ENCODE results near the gene KLF11.
"Not testable (repeated sequence)": the region's sequence is repeated elsewhere in the genome, so short reads cannot be mapped to it uniquely, and the experiment has no call there.

The KLF11 gene

DNA sequence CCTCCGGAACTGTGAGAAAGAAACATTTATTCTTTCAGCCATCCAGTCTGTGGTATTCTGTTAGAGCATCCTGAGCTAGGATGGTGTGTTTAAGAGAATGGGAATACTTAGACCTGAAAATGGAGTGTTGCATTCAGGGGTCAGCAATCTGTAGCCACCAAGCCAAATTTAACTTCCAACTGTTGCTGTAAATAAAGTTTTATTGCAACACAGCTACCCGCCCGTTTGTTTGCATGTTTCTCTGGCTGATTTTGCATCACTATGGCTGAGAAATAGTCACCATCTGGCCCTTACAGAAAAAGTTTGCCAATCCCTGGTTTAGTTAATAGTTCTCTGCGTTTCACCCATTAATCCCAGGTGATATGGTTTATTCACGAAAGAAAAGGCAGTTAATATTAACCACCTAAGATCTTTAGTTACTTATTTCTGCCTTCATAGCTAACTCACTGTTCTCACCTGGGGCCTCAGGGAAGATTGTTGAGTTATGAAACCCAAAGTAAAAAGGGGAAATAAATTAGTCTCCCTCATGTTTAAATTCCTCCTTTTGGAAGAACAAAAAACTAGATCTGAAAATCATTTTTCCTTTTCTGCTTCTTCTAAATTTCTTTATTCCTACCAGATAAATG is 46.3 kb downstream of the KLF11 start:
- H3K23ac ChIP-seq (ENCODE audit: low read length), result no peak overlapping the region
- H2BK120ac ChIP-seq (ENCODE audit: insufficient read depth, low read length, poor library complexity), result no peak overlapping the region
- no peak overlapping the region for H3K18ac ChIP-seq (ENCODE audit: low read length)
- H3K4ac ChIP-seq (ENCODE audit: low read depth, low read length), result no peak overlapping the region
- H4K12ac ChIP-seq (ENCODE audit: low read depth, low read length), result no peak overlapping the region
- no peak overlapping the region for H2AFZ ChIP-seq (ENCODE audit: insufficient read depth, low read length, poor library complexity)
- H2BK5ac ChIP-seq (ENCODE audit: low read depth, low read length, poor library complexity), result no peak overlapping the region
- H3K9ac ChIP-seq (ENCODE audit: low read length), result no peak overlapping the region
- H2AK5ac ChIP-seq (ENCODE audit: low read length), result no peak overlapping the region
- H4K8ac ChIP-seq (ENCODE audit: low read depth, low read length), result no peak overlapping the region
- no peak for DNase-seq
- H2BK12ac ChIP-seq (ENCODE audit: low read length), result no peak overlapping the region
- no peak overlapping the region for H3K4me2 ChIP-seq (ENCODE audit: low read length)
- H4K91ac ChIP-seq (ENCODE audit: low read depth, low read length), result no peak overlapping the region
- no peak overlapping the region for H3K27ac ChIP-seq (ENCODE audit: low read depth, low read length)
- no peaks in the 10 kb centered on the region for H3K27me3 ChIP-seq (ENCODE audit: insufficient read depth, low read length)
- H3K36me3 ChIP-seq (ENCODE audit: control insufficient read depth in 1 of 2, insufficient read depth in 2 of 2, low read length in 2 of 2), result no peaks in the 10 kb centered on the region
- H3K9me3 ChIP-seq (ENCODE audit: insufficient read depth, low read depth, low read length), result peaks cover 2% of the 10 kb centered on the region
- H3K4me3 ChIP-seq (ENCODE audit: low read depth, low read length), result no peak overlapping the region
- no CpG with 5 or more reads among the region's 5 CpGs for WGBS (ENCODE audit: extremely low coverage, insufficient coverage, insufficient read length)
- H3K14ac ChIP-seq (ENCODE audit: low read length), result no peak overlapping the region
- H3K79me1 ChIP-seq (ENCODE audit: low read length), result no peaks in the 10 kb centered on the region
- no peaks in the 10 kb centered on the region for H3K79me2 ChIP-seq (ENCODE audit: control insufficient read depth, insufficient read depth, low read length, poor library complexity)
- H3K4me1 ChIP-seq (ENCODE audit: control insufficient read depth in 1 of 2, insufficient read depth in 2 of 2, low read length in 2 of 2), result no peaks in the 10 kb centered on the region

DNA sequence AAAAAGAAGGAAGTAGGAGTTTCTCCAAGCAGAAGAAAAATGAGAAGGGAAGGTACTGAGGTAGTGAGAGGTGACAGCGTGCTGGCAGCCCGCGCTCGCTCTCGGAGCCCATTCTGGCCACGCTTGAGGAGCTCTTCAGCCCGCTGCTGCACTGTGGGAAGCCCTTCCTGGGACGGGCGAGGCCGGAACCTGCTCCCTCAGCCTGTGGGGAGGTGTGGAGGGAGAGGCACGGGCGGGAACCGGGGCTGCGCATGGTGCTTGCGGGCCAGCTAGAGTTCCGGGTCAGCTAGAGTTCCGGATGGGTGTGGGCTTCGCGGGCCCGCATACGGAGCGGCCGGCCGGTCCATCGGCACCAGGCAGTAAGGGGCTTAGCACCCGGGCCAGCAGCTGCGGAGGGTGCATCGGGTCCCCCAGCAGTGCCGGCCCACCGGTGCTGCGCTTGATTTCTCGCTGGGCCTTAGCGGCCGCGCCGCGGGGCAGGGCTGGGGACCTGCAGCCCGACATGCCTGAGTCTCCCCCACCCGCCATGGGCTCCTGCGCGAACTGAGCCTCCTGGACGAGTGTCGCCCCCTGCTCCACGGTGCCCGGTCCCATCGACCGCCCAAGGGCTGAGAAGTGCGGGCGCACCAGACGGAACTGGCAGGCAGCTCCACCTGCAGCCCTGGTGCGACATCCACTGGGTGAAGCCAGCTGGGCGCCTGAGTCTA is 48.0 kb downstream of the KLF11 start:
- DNase-seq, result no peak
- no peak overlapping the region for H4K12ac ChIP-seq (ENCODE audit: low read depth, low read length)
- no peaks in the 10 kb centered on the region for H3K27me3 ChIP-seq (ENCODE audit: insufficient read depth, low read length)
- H2BK12ac ChIP-seq (ENCODE audit: low read length), result no peak overlapping the region
- H3K18ac ChIP-seq (ENCODE audit: low read length), result no peak overlapping the region
- H3K79me1 ChIP-seq (ENCODE audit: low read length), result no peaks in the 10 kb centered on the region
- no peak overlapping the region for H2BK5ac ChIP-seq (ENCODE audit: low read depth, low read length, poor library complexity)
- no peak overlapping the region for H4K91ac ChIP-seq (ENCODE audit: low read depth, low read length)
- no peak overlapping the region for H3K27ac ChIP-seq (ENCODE audit: low read depth, low read length)
- H4K8ac ChIP-seq (ENCODE audit: low read depth, low read length), result no peak overlapping the region
- no peak overlapping the region for H2BK120ac ChIP-seq (ENCODE audit: insufficient read depth, low read length, poor library complexity)
- H3K4me3 ChIP-seq (ENCODE audit: low read depth, low read length), result no peak overlapping the region
- no peak overlapping the region for H3K14ac ChIP-seq (ENCODE audit: low read length)
- no peak overlapping the region for H2AFZ ChIP-seq (ENCODE audit: insufficient read depth, low read length, poor library complexity)
- H3K9ac ChIP-seq (ENCODE audit: low read length), result no peak overlapping the region
- H3K36me3 ChIP-seq (ENCODE audit: control insufficient read depth in 1 of 2, insufficient read depth in 2 of 2, low read length in 2 of 2), result no peaks in the 10 kb centered on the region
- H3K4me1 ChIP-seq (ENCODE audit: control insufficient read depth in 1 of 2, insufficient read depth in 2 of 2, low read length in 2 of 2), result no peaks in the 10 kb centered on the region
- H3K4ac ChIP-seq (ENCODE audit: low read depth, low read length), result no peak overlapping the region
- WGBS (ENCODE audit: extremely low coverage, insufficient coverage, insufficient read length), result no CpG with 5 or more reads among the region's 52 CpGs
- no peak overlapping the region for H3K4me2 ChIP-seq (ENCODE audit: low read length)
- H3K23ac ChIP-seq (ENCODE audit: low read length), result no peak overlapping the region
- no peak overlapping the region for H2AK5ac ChIP-seq (ENCODE audit: low read length)
- H3K79me2 ChIP-seq (ENCODE audit: control insufficient read depth, insufficient read depth, low read length, poor library complexity), result no peaks in the 10 kb centered on the region
- peaks cover 2% of the 10 kb centered on the region for H3K9me3 ChIP-seq (ENCODE audit: insufficient read depth, low read depth, low read length)

DNA sequence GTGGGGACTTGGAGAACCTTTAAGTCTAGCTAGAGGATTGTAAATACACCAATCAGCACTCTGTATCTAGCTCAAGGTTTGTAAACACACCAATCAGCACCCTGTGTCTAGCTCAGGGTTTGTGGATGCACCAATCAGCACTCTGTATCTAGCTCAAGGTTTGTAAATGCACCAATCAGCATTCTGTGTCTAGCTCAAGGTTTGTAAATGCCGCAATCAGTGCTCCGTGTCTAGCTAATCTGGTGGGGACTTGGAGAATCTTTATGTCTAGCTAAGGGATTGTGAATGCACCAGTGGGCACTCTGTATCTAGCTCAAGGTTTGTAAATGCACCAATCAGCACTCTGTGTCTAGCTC is 48.5 kb downstream of the KLF11 start:
- H3K79me1 ChIP-seq (ENCODE audit: low read length); H3K9me3 ChIP-seq (ENCODE audit: insufficient read depth, low read depth, low read length); H3K23ac ChIP-seq (ENCODE audit: low read length); H3K79me2 ChIP-seq (ENCODE audit: control insufficient read depth, insufficient read depth, low read length, poor library complexity); DNase-seq; H3K9ac ChIP-seq (ENCODE audit: low read length); H2AK5ac ChIP-seq (ENCODE audit: low read length); H3K36me3 ChIP-seq (ENCODE audit: control insufficient read depth in 1 of 2, insufficient read depth in 2 of 2, low read length in 2 of 2); H3K4me2 ChIP-seq (ENCODE audit: low read length); H4K8ac ChIP-seq (ENCODE audit: low read depth, low read length); H2AFZ ChIP-seq (ENCODE audit: insufficient read depth, low read length, poor library complexity); H2BK120ac ChIP-seq (ENCODE audit: insufficient read depth, low read length, poor library complexity); H2BK5ac ChIP-seq (ENCODE audit: low read depth, low read length, poor library complexity); H3K27ac ChIP-seq (ENCODE audit: low read depth, low read length); H4K91ac ChIP-seq (ENCODE audit: low read depth, low read length); H3K18ac ChIP-seq (ENCODE audit: low read length); H4K12ac ChIP-seq (ENCODE audit: low read depth, low read length); H3K4me1 ChIP-seq (ENCODE audit: control insufficient read depth in 1 of 2, insufficient read depth in 2 of 2, low read length in 2 of 2); H2BK12ac ChIP-seq (ENCODE audit: low read length); H3K27me3 ChIP-seq (ENCODE audit: insufficient read depth, low read length); H3K4ac ChIP-seq (ENCODE audit: low read depth, low read length); H3K14ac ChIP-seq (ENCODE audit: low read length); H3K4me3 ChIP-seq (ENCODE audit: low read depth, low read length): not testable (repeated sequence)
- no CpG with 5 or more reads among the region's 2 CpGs for WGBS (ENCODE audit: extremely low coverage, insufficient coverage, insufficient read length)

DNA sequence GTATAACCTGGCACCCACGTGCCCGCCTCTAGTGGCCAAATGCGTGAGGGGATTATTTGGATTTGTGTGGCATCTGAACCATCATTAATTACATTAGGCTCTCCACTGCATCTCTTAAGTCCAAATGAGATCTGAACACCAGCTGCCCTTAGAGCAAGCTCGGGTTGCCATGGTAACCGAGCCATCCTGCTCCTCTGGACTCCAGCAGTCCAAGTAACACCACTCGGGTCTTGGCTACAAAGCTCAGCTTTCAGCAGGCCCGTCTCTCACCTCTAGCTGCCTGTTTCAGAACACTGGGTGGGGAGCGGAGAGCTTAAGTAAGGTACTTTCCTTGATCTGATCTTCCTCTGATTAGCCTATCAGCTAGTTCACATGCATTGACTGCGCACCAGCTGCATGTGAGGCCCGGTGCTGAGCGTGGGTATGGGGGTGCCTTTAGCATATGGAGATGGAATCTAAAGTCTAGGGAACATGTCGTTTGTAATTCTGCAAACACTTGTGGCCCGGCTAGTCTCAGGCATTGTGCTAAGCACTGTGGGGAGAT is 51.0 kb downstream of the KLF11 start:
- H2BK5ac ChIP-seq (ENCODE audit: low read depth, low read length, poor library complexity), result no peak overlapping the region
- H2BK120ac ChIP-seq (ENCODE audit: insufficient read depth, low read length, poor library complexity), result no peak overlapping the region
- no peak overlapping the region for H4K12ac ChIP-seq (ENCODE audit: low read depth, low read length)
- H3K9ac ChIP-seq (ENCODE audit: low read length), result no peak overlapping the region
- no peak overlapping the region for H3K27ac ChIP-seq (ENCODE audit: low read depth, low read length)
- H3K23ac ChIP-seq (ENCODE audit: low read length), result no peak overlapping the region
- no peak overlapping the region for H2AFZ ChIP-seq (ENCODE audit: insufficient read depth, low read length, poor library complexity)
- H2BK12ac ChIP-seq (ENCODE audit: low read length), result no peak overlapping the region
- no peak overlapping the region for H3K4ac ChIP-seq (ENCODE audit: low read depth, low read length)
- no peaks in the 10 kb centered on the region for H3K36me3 ChIP-seq (ENCODE audit: control insufficient read depth in 1 of 2, insufficient read depth in 2 of 2, low read length in 2 of 2)
- no peak overlapping the region for H4K8ac ChIP-seq (ENCODE audit: low read depth, low read length)
- H3K14ac ChIP-seq (ENCODE audit: low read length), result no peak overlapping the region
- H3K4me1 ChIP-seq (ENCODE audit: control insufficient read depth in 1 of 2, insufficient read depth in 2 of 2, low read length in 2 of 2), result peaks cover 0 to 2% of the 10 kb centered on the region in 2 experiments
- no peak overlapping the region for H3K4me3 ChIP-seq (ENCODE audit: low read depth, low read length)
- WGBS (ENCODE audit: extremely low coverage, insufficient coverage, insufficient read length), result no CpG with 5 or more reads among the region's 13 CpGs
- H3K4me2 ChIP-seq (ENCODE audit: low read length), result no peak overlapping the region
- peaks cover 2% of the 10 kb centered on the region for H3K9me3 ChIP-seq (ENCODE audit: insufficient read depth, low read depth, low read length)
- H2AK5ac ChIP-seq (ENCODE audit: low read length), result no peak overlapping the region
- H3K27me3 ChIP-seq (ENCODE audit: insufficient read depth, low read length), result no peaks in the 10 kb centered on the region
- H3K79me1 ChIP-seq (ENCODE audit: low read length), result no peaks in the 10 kb centered on the region
- H3K18ac ChIP-seq (ENCODE audit: low read length), result no peak overlapping the region
- DNase-seq, result no peak
- H3K79me2 ChIP-seq (ENCODE audit: control insufficient read depth, insufficient read depth, low read length, poor library complexity), result no peaks in the 10 kb centered on the region
- no peak overlapping the region for H4K91ac ChIP-seq (ENCODE audit: low read depth, low read length)
